ENCODE measurements around the gene PABPC3. TPM values are rescaled to one million over a fixed set of nuclear protein-coding genes. Genes with fewer than 3 reads are reported as not detected.

The PABPC3 gene
- total RNA-seq, 1 experiment from 2014 or later, result 0.18 TPM

DNA sequence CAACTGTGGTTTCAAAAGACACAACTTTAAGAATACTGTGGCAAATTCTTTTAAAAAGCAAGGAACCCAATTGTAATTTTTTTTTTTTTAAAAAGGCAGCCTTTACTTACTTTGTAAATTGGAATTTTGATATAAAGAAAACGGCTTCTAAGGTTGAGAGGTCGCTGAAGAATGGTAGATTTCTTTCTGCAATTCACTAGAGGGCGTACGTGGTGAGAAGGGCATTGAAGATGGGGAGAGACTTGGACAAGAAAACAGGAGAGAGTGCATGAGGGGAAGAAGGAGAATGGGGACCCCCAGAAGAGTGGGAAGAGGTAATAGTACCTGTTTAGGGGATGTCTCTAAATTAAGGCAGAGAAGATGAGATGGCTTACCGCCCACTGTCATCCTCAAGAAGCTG, 33.5 kb upstream of the PABPC3 start:
- CTCF ChIA-PET, result no interaction called here
- H3K4me3 ChIP-seq (ENCODE audit: low read depth in 2 of 2, low read length in 2 of 2), result no peak overlapping the region
- H3K36me3 ChIP-seq (ENCODE audit: control insufficient read depth, insufficient read depth, low read length), result no peaks in the 10 kb centered on the region
- intact Hi-C loops (cut with micrococcal nuclease; ENCODE audit: unreplicated experiment), result no loop called here
- in situ Hi-C loops (cut with HindIII; ENCODE audit: low pct_unique_long_range_greater_than_20kb, low sequenced_read_pairs), result no loop called here
- DNase-seq (ENCODE audit: low read depth, low spot score), result no peak
- H3K4me1 ChIP-seq (ENCODE audit: control insufficient read depth, insufficient read depth, low read length), result no peaks in the 10 kb centered on the region
- no peak for ATAC-seq
- TF ChIP-seq, protein P1, sequence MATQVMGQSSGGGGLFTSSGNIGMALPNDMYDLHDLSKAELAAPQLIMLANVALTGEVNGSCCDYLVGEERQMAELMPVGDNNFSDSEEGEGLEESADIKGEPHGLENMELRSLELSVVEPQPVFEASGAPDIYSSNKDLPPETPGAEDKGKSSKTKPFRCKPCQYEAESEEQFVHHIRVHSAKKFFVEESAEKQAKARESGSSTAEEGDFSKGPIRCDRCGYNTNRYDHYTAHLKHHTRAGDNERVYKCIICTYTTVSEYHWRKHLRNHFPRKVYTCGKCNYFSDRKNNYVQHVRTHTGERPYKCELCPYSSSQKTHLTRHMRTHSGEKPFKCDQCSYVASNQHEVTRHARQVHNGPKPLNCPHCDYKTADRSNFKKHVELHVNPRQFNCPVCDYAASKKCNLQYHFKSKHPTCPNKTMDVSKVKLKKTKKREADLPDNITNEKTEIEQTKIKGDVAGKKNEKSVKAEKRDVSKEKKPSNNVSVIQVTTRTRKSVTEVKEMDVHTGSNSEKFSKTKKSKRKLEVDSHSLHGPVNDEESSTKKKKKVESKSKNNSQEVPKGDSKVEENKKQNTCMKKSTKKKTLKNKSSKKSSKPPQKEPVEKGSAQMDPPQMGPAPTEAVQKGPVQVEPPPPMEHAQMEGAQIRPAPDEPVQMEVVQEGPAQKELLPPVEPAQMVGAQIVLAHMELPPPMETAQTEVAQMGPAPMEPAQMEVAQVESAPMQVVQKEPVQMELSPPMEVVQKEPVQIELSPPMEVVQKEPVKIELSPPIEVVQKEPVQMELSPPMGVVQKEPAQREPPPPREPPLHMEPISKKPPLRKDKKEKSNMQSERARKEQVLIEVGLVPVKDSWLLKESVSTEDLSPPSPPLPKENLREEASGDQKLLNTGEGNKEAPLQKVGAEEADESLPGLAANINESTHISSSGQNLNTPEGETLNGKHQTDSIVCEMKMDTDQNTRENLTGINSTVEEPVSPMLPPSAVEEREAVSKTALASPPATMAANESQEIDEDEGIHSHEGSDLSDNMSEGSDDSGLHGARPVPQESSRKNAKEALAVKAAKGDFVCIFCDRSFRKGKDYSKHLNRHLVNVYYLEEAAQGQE (IDR thresholded peaks at IDR 0.05; ENCODE audit: insufficient read depth in 1 of 2, low read depth in 2 of 2, low read length in 1 of 2), result no peak
- TF ChIP-seq, protein P2, sequence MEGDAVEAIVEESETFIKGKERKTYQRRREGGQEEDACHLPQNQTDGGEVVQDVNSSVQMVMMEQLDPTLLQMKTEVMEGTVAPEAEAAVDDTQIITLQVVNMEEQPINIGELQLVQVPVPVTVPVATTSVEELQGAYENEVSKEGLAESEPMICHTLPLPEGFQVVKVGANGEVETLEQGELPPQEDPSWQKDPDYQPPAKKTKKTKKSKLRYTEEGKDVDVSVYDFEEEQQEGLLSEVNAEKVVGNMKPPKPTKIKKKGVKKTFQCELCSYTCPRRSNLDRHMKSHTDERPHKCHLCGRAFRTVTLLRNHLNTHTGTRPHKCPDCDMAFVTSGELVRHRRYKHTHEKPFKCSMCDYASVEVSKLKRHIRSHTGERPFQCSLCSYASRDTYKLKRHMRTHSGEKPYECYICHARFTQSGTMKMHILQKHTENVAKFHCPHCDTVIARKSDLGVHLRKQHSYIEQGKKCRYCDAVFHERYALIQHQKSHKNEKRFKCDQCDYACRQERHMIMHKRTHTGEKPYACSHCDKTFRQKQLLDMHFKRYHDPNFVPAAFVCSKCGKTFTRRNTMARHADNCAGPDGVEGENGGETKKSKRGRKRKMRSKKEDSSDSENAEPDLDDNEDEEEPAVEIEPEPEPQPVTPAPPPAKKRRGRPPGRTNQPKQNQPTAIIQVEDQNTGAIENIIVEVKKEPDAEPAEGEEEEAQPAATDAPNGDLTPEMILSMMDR (IDR thresholded peaks at IDR 0.05), result peak; percentile 26; the same call in 1 of the 2 replicates
- H3K9me3 ChIP-seq (ENCODE audit: control insufficient read depth, insufficient read depth, low read depth, low read length), result no peaks in the 10 kb centered on the region
- no peaks in the 10 kb centered on the region; the same call in 1 of the 2 replicates for H3K27me3 ChIP-seq (ENCODE audit: control insufficient read depth, insufficient read depth, low read length)
- POLR2A ChIA-PET, result no interaction called here
- H3K27ac ChIP-seq (ENCODE audit: low read length), result no peak overlapping the region
- no TSS peak for BruUV-seq (replicated peaks)

DNA sequence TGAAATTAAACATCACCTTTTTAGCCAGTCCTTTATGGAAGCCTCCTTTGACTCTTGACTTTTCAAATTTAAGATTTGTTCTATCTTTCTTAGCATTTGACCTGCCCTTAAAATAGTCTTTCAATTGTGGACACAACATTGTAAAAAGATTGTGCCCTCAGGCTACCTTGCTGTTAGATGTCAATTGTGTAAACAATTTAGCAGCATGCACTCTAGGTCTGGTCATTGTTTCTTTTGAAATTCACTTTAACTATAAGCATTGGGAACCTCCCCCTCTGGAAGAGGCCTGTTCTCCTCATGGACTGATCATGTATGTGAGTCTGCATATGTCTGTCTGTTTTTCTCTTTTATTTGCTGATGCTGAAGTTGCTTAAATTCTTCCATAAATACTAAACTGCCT, 31.5 kb upstream of the PABPC3 start:
- POLR2A ChIA-PET, result no interaction called here
- Histone ChIP-seq H3K9me3 (ENCODE audit: control insufficient read depth, insufficient read depth, low read depth, low read length) (no peaks in the 10 kb centered on the region), H3K36me3 (ENCODE audit: control insufficient read depth, insufficient read depth, low read length) (no peaks in the 10 kb centered on the region), H3K4me1 (ENCODE audit: control insufficient read depth, insufficient read depth, low read length) (no peaks in the 10 kb centered on the region), H3K4me3 (ENCODE audit: low read depth in 2 of 2, low read length in 2 of 2) (no peak overlapping the region), H3K27ac (ENCODE audit: low read length) (no peak overlapping the region), H3K27me3 (ENCODE audit: control insufficient read depth, insufficient read depth, low read length) (no peaks in the 10 kb centered on the region; the same call in 1 of the 2 replicates)
- TF ChIP-seq, protein P1 (IDR thresholded peaks at IDR 0.05; ENCODE audit: insufficient read depth in 1 of 2, low read depth in 2 of 2, low read length in 1 of 2), result no peak
- TF ChIP-seq, protein P2 (IDR thresholded peaks at IDR 0.05), result no peak
- TF ChIP-seq POLR2AphosphoS5 (IDR thresholded peaks at IDR 0.05; ENCODE audit: low read depth, low read length) (no peak), TCF7L2 (IDR thresholded peaks at IDR 0.05; ENCODE audit: low read depth, low read length) (no peak), SIN3A (IDR thresholded peaks at IDR 0.05; ENCODE audit: borderline replicate concordance, insufficient read depth, low read depth, low read length) (no peak)
- CTCF ChIA-PET, result no interaction called here
- ATAC-seq (no peak), DNase-seq (ENCODE audit: low read depth, low spot score) (no peak)
- in situ Hi-C loops (cut with HindIII; ENCODE audit: low pct_unique_long_range_greater_than_20kb, low sequenced_read_pairs) (no loop called here), intact Hi-C loops (cut with micrococcal nuclease; ENCODE audit: unreplicated experiment) (no loop called here)
- no TSS peak for BruUV-seq (replicated peaks)
